Smooth muscle cell of the pulmonary artery (primary cell): ENCODE measurements around the gene SLC27A5. TPM values are rescaled to one million over a fixed set of nuclear protein-coding genes. Genes with fewer than 3 reads are reported as not detected.

Experiments used
- total RNA-seq: library from RNA; depleted of rRNA; stranded (reverse); fragments of >200 nt; gene quantifications from 2 replicates; pipeline ENCODE4 v1.2.3, GENCODE V29; 2014

Gene SLC27A5, protein sequence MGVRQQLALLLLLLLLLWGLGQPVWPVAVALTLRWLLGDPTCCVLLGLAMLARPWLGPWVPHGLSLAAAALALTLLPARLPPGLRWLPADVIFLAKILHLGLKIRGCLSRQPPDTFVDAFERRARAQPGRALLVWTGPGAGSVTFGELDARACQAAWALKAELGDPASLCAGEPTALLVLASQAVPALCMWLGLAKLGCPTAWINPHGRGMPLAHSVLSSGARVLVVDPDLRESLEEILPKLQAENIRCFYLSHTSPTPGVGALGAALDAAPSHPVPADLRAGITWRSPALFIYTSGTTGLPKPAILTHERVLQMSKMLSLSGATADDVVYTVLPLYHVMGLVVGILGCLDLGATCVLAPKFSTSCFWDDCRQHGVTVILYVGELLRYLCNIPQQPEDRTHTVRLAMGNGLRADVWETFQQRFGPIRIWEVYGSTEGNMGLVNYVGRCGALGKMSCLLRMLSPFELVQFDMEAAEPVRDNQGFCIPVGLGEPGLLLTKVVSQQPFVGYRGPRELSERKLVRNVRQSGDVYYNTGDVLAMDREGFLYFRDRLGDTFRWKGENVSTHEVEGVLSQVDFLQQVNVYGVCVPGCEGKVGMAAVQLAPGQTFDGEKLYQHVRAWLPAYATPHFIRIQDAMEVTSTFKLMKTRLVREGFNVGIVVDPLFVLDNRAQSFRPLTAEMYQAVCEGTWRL
- total RNA-seq, result 5.1 and 9.1 TPM in 2 replicates

DNA sequence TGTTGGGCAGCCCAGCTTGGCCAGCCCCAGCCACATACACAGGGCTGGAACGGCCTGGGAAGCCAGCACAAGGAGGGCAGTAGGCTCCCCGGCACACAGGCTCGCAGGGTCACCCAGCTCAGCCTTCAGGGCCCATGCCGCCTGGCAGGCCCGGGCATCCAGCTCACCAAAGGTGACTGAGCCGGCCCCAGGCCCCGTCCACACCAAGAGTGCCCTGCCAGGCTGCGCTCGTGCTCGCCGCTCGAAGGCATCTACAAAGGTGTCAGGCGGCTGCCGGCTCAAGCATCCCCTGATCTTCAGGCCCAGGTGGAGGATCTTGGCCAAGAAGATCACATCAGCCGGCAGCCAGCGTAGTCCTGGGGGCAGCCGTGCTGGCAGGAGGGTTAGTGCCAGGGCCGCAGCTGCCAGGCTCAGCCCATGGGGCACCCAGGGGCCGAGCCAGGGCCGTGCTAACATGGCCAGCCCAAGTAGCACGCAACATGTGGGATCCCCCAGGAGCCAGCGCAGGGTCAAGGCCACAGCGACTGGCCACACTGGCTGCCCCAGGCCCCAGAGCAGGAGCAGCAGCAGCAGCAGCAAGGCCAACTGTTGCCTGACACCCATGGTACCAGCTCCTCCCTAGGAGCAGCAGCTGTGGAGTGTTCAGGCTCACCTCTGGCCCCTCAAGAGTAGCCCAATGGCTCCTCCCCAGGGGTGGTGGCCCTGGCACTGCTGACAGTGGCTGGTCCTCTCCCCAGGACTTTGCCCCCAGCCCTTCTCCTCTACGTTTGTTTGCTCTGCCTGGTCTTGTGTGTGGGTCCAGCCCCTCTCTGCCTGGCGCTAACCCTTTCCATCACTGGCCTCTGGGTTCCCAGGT is at the start of gene SLC27A5:
SLC27A5 (minus strand) TSS at position 640 of the 856 bp plus-strand sequence; CDS start at position 603, 37 bp downstream.

DNA sequence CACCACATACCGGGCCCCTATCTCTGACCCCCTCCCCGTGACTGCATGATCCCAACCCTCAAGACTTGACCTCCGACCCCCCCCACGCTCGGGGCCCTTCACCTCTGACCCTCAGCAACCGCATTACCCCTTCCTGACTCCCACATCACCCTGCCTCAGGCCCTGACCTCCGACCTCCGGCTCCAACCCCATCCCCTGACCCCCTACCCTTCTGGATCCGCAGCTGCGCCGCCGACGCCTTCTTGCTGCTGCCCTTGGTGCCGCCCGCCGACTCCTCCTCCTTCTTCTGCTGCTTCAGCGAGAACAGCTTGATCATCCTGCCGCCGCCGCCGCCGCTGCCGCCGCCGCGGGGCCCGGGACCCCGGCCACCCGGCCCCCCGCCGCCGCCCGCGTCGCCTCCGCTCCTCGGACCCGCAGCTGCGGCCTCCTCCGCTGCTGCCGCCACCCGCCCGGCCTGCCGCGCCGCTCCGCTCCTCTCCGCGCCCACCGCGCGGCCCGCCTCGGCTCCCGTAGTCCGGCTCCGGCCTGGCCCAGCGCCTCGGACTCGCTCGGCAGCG is 46.4 kb upstream of the SLC27A5 start, which contains the start of gene UBE2M:
UBE2M (minus strand) TSS at position 546 of the 557 bp plus-strand sequence; CDS start at position 316, 230 bp downstream.

DNA sequence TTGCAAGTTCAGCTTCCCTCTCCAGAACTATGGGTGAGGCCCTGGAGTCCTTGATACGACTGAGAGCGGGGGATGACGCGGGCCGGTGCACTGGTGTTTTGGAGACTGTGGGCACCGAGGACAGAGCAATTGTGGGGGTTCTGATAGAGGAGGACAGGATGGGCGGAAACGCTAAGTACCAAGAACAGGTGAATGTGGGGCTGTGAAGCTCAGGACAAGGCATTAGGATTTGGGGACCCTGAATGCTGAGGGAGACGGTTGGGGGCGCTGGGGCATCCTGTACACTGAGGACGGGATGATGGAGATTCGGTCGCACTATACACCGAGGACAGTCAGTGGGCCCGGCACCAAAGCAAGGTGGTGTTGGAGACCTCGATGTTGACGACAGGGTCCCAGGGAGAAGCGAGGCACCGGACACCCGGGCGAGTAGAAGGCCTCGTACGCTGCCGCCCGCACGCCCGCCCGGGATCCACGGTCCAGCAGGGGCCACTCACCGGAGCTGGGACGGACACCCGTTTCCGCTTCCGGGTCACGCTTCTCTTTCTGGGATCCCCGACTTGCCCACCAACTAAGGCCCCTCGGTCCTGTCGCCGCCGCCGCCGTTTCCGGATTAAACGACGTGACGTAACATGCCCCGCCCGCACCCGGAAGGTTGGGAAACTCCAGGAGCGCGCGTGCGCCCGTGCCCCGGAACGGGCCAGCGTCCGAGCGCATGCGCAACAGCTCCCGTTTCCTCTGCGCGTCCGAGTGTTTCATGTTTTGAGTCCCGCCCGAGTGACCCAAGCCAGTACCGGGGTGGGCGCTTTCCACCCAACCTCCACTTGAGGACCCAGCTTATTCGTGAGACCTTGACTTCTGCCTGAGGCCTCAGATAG is 42.9 kb upstream of the SLC27A5 start, which contains the start of gene CHMP2A:
CHMP2A (minus strand) TSS at position 612 of the 875 bp plus-strand sequence. CDS start 893 bp downstream, outside the sequence.

DNA sequence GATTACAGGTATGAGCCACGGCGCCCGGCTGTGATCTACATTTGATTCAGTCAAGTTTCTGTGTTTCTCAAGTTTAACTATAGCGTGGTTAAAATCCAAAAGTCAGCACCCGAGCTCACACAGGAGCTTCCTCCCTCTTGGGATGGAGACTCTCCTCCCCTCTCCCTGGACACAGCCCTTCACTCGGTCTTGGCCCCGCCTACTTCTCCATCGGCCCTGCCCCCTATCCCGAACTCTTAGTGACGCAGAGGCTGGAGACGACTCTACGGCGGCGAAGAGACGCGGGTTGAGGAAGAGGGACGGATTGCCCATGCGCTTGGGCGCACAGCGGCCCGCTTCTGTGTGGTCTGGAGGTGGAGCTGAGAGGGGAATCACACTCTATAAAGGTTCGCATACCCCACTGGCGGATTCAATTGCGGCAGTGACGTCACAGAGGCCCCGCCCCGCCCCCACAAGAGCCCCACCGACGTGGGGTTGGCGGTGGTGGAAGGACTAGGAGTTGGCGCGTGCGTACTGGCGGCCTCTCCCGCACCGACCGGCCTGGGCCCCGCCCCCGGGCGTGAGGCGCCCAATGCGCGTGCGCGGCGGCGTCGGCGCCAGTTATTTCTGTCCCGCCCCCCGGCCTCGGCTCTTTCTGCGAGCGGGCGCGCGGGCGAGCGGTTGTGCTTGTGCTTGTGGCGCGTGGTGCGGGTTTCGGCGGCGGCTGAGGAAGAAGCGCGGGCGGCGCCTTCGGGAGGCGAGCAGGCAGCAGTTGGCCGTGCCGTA is 32.2 kb upstream of the SLC27A5 start, which contains the start of gene TRIM28:
TRIM28 (plus strand) TSS at position 239 of the 765 bp plus-strand sequence. CDS start 694 bp downstream, outside the sequence.

DNA sequence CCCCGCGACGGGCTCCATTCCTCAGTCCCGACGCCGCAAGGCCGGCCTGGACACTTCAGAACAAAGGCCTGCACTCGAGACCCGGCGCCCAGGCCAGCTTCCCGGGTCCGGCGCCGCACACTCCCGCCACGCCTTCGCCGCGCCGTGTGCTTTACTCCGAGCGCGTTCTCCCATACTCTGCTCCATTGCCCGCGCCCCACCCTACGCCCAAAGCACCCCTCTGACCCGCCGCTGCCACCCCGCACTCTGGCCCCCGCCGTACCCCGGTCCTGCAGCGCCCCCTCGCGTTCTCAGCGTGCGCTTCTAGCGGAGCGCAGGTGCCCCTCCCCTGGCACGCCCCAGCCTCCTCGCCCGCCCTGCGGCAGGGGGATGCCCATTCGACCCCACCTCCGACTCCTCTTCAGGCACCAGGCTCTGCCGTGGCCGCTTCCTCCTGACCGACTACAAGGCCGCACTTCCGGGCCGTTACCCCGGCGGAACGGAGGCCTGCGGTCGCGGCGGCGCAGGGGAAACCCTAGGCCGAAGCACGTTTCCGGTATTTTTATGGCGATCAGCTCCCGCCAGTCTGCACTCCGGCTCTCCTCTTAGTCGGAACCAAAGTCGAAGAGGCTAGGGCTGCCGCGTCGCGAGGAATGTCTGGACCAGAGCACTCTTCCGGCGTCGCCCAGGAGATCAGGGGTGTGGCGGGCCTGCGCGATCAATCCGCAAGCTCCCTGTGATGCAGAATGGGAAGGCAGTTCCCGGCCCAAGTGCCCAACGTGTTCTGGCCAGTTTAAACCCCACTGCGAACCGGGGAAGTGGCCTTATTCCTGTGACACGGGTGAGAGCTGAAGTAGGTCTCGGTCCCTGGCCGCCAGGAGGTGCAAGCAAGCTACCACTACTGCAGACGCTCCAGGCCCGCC is 7.8 kb upstream of the SLC27A5 start, which contains the start of gene ZBTB45:
ZBTB45 (minus strand) TSS at position 456 of the 902 bp plus-strand sequence. CDS start 2,137 bp downstream, outside the sequence.

DNA sequence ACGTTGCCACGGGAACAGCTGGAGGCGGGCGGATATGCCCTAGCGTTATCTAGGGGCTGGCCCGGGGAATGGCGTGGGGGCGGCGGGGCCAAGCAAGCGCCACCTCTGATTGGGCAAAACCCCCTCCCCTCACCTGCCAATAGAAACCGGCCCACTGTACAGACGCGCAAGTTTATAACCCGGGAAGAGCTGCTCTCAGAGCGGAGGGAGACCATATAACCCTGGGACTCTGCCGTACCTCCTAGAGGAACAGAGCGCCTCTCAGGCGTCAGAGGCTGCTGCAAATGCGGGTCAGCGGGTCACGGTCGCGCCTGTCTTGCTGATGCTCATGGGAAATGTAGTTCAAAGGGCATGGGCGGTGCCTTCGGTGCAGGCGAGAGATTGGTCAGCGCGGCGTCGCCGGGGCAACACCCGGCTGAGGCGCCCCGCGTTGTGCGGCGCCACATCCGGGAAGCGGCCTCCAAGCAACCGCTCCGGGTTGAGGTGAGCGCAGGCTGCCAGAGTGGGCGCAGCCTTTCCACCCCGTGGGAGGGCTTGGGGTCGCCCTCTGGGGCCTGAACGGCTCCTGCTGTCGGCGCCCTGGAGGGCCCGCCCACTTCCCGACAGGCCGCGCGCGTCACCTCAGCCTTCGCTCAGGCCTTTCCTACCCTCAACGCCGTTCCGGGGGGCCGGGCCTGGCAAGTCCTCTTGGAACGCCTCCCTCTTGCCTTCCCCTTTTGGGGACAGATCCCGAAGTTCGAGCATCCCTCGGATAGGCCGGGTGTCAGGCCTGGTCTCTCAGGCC is 35.9 kb downstream of the SLC27A5 start, which contains the start of gene ZNF446:
ZNF446 (plus strand) TSS at position 639 of the 784 bp plus-strand sequence. CDS start 867 bp downstream, outside the sequence.

DNA sequence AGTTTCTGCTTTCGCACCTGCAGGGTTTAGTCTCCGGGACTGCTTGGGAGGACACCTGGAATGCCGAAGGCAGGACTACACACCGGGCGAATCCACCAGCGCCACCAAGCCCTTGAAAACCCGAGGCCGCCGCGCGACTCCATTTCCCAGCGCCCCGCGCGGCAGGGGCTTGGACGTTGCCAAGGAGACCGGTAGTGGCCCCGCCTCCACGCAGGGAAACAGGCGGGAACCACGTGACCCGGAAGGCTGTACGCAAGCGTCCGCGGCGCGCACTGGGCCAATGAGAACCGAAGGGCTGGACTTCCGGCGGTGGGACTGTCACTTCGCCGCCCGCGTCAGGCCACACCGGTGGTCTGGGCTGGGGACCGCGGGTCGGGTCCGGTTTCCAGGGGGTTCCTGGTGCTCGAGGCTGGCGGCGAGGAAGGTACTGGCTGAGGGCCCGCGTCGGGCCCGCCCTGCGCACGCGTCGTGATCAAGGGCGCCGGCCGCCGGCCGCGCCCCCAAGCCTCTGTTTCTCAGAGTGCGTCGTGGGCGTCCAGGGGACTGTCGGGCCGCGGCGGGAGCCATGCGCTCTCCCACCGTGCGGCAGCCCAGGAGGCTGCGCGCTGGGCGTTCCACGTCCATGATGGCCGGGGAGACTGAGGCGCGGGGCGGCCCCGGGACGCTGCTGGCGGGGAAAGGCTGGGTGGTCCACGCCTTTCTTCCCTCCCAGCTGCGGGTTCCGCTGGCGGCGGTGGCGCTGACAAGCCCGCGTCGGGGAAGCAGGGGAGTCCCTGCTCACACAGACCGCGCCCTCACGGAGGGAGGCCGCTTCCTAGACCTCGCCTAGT is 44.8 kb downstream of the SLC27A5 start, which contains the start of gene ZNF324:
ZNF324 (plus strand) TSS at position 321 of the 830 bp plus-strand sequence. CDS start 2,106 bp downstream, outside the sequence.

DNA sequence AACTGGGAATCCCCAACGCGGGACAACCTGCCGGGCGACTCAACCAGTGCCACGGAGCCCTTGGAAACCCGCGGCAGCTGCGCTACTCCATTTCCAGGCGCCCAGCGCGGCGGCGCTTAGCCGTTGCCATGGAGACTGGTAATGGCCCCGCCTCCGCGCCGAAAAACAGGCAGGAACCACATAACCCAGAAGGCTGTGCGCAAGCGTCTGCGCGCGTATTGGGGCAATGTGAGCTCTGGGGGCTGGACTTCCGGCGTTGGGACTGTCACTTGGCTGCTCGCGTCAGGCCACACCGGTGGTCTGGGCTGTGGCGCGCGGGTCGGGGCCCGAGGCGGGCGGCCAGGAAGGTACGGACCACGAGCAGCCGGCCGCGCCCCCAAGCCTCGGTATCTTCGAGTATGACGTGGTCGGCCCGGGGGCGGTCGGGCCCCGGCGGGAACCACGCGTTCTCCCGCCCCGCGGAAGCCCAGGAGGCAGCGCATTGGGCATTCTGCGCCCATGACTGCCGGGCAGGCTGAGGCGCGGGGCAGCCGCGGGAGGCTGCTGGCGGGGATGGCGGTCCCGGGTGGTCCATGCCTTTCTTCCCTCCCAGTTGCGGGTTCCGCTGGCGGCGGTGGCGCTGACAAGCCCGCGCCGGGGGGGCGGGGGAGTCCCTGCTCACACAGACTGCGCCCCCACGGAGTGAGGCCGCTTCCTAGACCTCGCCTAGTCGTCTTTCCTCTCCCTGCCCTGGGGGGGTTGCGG is 60.3 kb downstream of the SLC27A5 start, which contains the start of gene ZNF324B:
ZNF324B (plus strand) TSS at position 265 of the 744 bp plus-strand sequence. CDS start 2,080 bp downstream, outside the sequence.

Other genes starting within 250 kb of the SLC27A5 start
- 6.3 and 7.6 TPM in 2 replicates for gene ZNF8, start 233.0 kb downstream of the SLC27A5 start, total RNA-seq
- 18.8 and 20.3 TPM in 2 replicates for gene ERVK3-1, start 206.6 kb downstream of the SLC27A5 start, total RNA-seq
- gene ZSCAN22, start 185.0 kb downstream of the SLC27A5 start, total RNA-seq, result 3.0 and 4.2 TPM in 2 replicates
- gene A1BG, start 158.5 kb downstream of the SLC27A5 start, total RNA-seq, result 10.5 and 11.5 TPM in 2 replicates
- 0.91 and 2.0 TPM in 2 replicates for gene ZNF497, start 149.2 kb downstream of the SLC27A5 start, total RNA-seq
- 1.4 and 1.9 TPM in 2 replicates for gene ZNF837, start 131.0 kb downstream of the SLC27A5 start, total RNA-seq
- 1,369 and 1,523 TPM in 2 replicates for gene RPS5, start 124.7 kb downstream of the SLC27A5 start, total RNA-seq
- 0.13 TPM in 1 of 2 replicates, not detected in the other for gene RNF225, start 116.3 kb downstream of the SLC27A5 start, total RNA-seq
- gene ZNF584, start 103.3 kb downstream of the SLC27A5 start, total RNA-seq, result 16.0 and 25.3 TPM in 2 replicates
- 10.6 and 11.7 TPM in 2 replicates for gene ZNF132, start 71.8 kb downstream of the SLC27A5 start, total RNA-seq
- 9.2 and 12.5 TPM in 2 replicates for gene ZNF324B, start 60.4 kb downstream of the SLC27A5 start, total RNA-seq
- gene ZNF324, start 44.9 kb downstream of the SLC27A5 start, total RNA-seq, result 11.2 and 16.9 TPM in 2 replicates
- gene ZNF446, start 35.6 kb downstream of the SLC27A5 start, total RNA-seq, result 6.3 and 7.2 TPM in 2 replicates
- 8.9 and 9.3 TPM in 2 replicates for gene ZBTB45, start 7.8 kb upstream of the SLC27A5 start, total RNA-seq
- 284 and 376 TPM in 2 replicates for gene TRIM28, start 32.1 kb upstream of the SLC27A5 start, total RNA-seq
- gene CHMP2A, start 43.1 kb upstream of the SLC27A5 start, total RNA-seq, result 96.8 and 99.2 TPM in 2 replicates
- 47.2 and 63.3 TPM in 2 replicates for gene UBE2M, start 46.6 kb upstream of the SLC27A5 start, total RNA-seq
- gene MZF1, start 61.3 kb upstream of the SLC27A5 start, total RNA-seq, result 20.5 and 30.5 TPM in 2 replicates